Measurements from ENCODE around the gene HFM1. TPM values are rescaled to one million over a fixed set of nuclear protein-coding genes. Genes with fewer than 3 reads are reported as not detected.

Gene HFM1
- total and polyA plus RNA-seq, 9 of the 15 experiments (the other 6 are each of a cell fraction or from before 2014, with no cell fraction given): 1.5 to 6.4 (median 3.7) TPM

DNA sequence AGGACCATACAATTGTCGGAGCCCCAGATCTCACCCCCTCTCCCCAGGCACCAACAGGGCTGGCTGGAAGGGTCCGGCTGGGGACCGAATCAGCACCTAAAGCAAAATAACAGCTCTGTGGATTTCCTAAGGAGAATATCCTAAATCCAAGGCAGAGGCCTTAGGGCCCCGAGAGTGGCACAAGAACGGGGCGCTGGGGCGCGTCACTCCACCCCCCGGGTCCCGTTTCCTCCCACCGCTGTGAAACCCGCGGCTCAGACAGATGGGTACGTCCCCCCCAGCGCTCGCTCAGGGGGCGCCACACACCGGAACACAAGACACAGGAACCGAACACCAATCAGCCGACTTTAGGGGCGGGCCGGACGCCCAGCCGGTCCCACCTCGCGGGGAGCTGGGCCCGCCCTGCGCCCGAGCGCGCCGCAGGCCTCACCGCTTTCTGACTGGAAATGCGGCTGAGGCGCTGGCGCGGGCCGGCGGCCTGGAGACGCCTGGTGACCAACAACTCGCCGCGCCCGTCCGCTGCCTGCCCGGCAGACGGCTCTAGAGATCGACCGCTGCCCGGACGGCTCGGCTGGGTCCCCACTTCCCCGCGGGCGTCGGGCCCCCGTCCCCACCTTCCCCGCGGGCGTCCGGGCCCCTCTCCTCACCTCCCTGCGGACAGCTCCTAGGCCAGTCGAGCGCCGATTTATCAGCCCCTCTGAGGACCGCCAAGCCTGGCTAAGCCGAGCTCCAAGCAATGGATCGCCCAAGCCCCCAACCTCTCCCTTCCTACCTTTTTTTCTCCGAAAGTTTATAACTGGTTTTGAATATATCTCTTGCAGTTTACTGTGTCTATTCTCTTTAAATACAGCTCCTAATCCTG lies at the start of gene HFM1 (continued):
- TF ChIP-seq ZMIZ1 (IDR thresholded peaks at IDR 0.05; ENCODE audit: low read depth in 2 of 2, low read length in 2 of 2): peak in 1 of 2 experiments; percentile 91; a peak in 2 of 4 replicates
- TF ChIP-seq MLLT1 (IDR thresholded peaks at IDR 0.05): peak in 1 of 2 experiments; percentile 100; a peak in 2 of 4 replicates
- TF ChIP-seq CREB3L1 (IDR thresholded peaks at IDR 0.05; ENCODE audit: borderline replicate concordance, low read depth): peak; percentile 51; the same call in 1 of the 2 replicates
- TF ChIP-seq, protein P1, sequence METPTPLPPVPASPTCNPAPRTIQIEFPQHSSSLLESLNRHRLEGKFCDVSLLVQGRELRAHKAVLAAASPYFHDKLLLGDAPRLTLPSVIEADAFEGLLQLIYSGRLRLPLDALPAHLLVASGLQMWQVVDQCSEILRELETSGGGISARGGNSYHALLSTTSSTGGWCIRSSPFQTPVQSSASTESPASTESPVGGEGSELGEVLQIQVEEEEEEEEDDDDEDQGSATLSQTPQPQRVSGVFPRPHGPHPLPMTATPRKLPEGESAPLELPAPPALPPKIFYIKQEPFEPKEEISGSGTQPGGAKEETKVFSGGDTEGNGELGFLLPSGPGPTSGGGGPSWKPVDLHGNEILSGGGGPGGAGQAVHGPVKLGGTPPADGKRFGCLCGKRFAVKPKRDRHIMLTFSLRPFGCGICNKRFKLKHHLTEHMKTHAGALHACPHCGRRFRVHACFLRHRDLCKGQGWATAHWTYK (CRISPR knock-in tag; IDR thresholded peaks at IDR 0.05): 0 out of 2 replicates have a peak, but pooled peaks have one; percentile 41
- peak; percentile 24 for TF ChIP-seq DACH1 (IDR thresholded peaks at IDR 0.05; ENCODE audit: partially characterized antibody)
- TF ChIP-seq ARID4B (CRISPR knock-in tag; IDR thresholded peaks at IDR 0.05): peak; percentile 70; the same call in 1 of the 2 replicates
- TF ChIP-seq CC2D1A (IDR thresholded peaks at IDR 0.05): peak; percentile 21; the same call in 1 of the 2 replicates
- TF ChIP-seq RBFOX2 (IDR thresholded peaks at IDR 0.05; ENCODE audit: low read depth, low read length): peak; percentile 98
- peak; percentile 26 for TF ChIP-seq CREB1 (IDR thresholded peaks at IDR 0.05)
- TF ChIP-seq CREB1 (CRISPR knock-in tag; IDR thresholded peaks at IDR 0.05): no peak
- TF ChIP-seq CTBP1 (IDR thresholded peaks at IDR 0.05; ENCODE audit: borderline replicate concordance): peak; percentile 88; the same call in 1 of the 2 replicates
- TF ChIP-seq ATF1 (CRISPR knock-in tag; IDR thresholded peaks at IDR 0.05): no peak
- peak; percentile 68 for TF ChIP-seq ATF1 (tag; IDR thresholded peaks at IDR 0.05)
- TF ChIP-seq KAT7 (CRISPR knock-in tag; IDR thresholded peaks at IDR 0.05; ENCODE audit: borderline replicate concordance): peak; percentile 66; the same call in 1 of the 2 replicates

Data from K562 (cell line).